Adrenal gland (tissue), 5 donors: Measurements from ENCODE around the gene TMEM117.

Source experiments
- POLR2A ChIP-seq, 2 donors: fragments of 450-650 bp; IDR thresholded peaks; one replicate each; pipeline ENCODE4 v1.6.1; 2017; ENCODE audit warnings: antibody characterized with exemption in 2 of 2, mild to moderate bottlenecking in 2 of 2, moderate library complexity in 1 of 2
- TF ChIP-seq, protein P1 (sequence below), 6 experiments: fragments of 450-650 bp in 4 of 6; fragments of 200-600 bp in 2 of 6; sonication (generic) in 1 of 6; IDR thresholded peaks; 1 replicate in 5 of 6; 2 replicates in 1 of 6; pipeline versions ENCODE4 v1.5.1 to v1.8.0; 2016 to 2021; ENCODE audit warnings: antibody characterized with exemption in 6 of 6, mild to moderate bottlenecking in 2 of 6, moderate library complexity in 1 of 6
- donor health status: DM: no; HTN: no; CAD: no.

GRCh38 chr12:44002607-44003006 lies 166.7 kb downstream of the TMEM117 start:
- TF ChIP-seq POLR2A (IDR thresholded peaks at IDR 0.05) = no peak
- TF ChIP-seq, protein P1, sequence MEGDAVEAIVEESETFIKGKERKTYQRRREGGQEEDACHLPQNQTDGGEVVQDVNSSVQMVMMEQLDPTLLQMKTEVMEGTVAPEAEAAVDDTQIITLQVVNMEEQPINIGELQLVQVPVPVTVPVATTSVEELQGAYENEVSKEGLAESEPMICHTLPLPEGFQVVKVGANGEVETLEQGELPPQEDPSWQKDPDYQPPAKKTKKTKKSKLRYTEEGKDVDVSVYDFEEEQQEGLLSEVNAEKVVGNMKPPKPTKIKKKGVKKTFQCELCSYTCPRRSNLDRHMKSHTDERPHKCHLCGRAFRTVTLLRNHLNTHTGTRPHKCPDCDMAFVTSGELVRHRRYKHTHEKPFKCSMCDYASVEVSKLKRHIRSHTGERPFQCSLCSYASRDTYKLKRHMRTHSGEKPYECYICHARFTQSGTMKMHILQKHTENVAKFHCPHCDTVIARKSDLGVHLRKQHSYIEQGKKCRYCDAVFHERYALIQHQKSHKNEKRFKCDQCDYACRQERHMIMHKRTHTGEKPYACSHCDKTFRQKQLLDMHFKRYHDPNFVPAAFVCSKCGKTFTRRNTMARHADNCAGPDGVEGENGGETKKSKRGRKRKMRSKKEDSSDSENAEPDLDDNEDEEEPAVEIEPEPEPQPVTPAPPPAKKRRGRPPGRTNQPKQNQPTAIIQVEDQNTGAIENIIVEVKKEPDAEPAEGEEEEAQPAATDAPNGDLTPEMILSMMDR (IDR thresholded peaks at IDR 0.05) = no peak
